ENCODE data around the gene PCGF2.
A peak's percentile ranks its signal among the peaks of the same experiment; 100 is the strongest.

The PCGF2 gene

DNA sequence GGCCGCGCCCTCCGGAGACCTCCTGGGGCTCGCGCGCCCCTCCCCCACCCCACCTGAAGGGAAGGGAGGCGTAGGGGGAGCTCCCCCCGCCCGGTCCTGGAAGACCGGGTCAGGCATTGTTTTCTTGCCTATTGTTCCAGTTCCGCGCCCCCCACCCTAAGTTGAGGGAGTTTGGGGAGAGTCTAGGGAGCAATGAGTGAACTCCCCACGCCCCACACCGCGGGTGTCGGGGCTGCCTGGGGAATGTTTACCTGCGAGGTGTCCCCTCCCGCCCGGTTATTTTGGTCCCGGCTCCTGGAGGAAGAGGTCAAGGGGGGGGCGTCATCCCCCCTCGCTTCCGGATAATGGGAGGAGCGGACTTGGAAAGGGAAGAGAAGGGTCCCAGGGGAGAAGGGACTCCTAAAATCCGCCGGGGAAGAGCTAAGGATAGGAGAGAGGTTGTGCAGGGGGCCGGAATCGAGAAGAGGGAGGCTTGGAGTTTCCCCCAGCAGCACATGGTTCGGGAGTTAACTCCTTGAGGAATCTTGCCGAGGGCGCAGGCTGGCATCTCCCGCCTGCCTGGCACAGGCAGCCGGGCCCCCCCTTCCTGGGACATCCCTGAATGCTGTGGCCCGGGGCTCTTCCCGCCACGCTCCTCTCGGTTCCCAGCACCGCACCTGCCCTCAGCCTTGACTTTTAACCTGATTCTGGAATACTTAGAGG is 42.2 kb downstream of the PCGF2 start:
- Histone ChIP-seq H2AFZ (ENCODE audit: low read depth, low read length, severe bottlenecking) (no peak overlapping the region), H3K9ac (ENCODE audit: low read length) (peak overlapping the region; percentile 93)

DNA sequence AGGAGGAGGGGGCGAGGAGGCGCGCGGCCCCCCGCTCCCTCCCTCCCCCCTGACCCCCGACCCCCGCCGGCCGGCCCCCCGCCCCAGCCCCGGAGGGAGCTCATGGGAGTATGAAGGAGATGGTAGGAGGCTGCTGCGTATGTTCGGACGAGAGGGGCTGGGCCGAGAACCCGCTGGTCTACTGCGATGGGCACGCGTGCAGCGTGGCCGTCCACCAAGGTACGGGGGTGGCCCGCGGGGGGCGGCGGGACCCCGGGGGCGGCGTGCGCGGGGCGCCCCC is 42.7 kb downstream of the PCGF2 start:
- Histone ChIP-seq H3K9me3 (ENCODE audit: insufficient read depth, low read length) (no peaks in the 10 kb centered on the region), H3K27ac (ENCODE audit: low read depth, low read length) (peak overlapping the region; percentile 69), H3K9ac (ENCODE audit: low read length) (peak overlapping the region; percentile 93), H3K36me3 (ENCODE audit: low read length) (no peaks in the 10 kb centered on the region), H3K9me2 (replicated peaks; ENCODE audit: insufficient read depth, low read length) (no peaks in the 10 kb centered on the region), H2AFZ (ENCODE audit: low read depth, low read length, severe bottlenecking) (no peak overlapping the region), H3K4me2 (ENCODE audit: low read depth, low read length, poor library complexity, severe bottlenecking) (peak overlapping the region; percentile 95), H4K20me1 (ENCODE audit: low read depth, low read length) (no peaks in the 10 kb centered on the region), H3F3A (ENCODE audit: insufficient read depth) (peaks cover 40% of the 10 kb centered on the region), H3K27me3 (ENCODE audit: low read length) (no peaks in the 10 kb centered on the region), H3K79me2 (ENCODE audit: insufficient read depth, low read length) (peaks cover 32% of the 10 kb centered on the region), H3K4me3 (ENCODE audit: insufficient read depth, low read length, poor library complexity, severe bottlenecking) (peak overlapping the region; percentile 93)
- TF ChIP-seq, protein P1, sequence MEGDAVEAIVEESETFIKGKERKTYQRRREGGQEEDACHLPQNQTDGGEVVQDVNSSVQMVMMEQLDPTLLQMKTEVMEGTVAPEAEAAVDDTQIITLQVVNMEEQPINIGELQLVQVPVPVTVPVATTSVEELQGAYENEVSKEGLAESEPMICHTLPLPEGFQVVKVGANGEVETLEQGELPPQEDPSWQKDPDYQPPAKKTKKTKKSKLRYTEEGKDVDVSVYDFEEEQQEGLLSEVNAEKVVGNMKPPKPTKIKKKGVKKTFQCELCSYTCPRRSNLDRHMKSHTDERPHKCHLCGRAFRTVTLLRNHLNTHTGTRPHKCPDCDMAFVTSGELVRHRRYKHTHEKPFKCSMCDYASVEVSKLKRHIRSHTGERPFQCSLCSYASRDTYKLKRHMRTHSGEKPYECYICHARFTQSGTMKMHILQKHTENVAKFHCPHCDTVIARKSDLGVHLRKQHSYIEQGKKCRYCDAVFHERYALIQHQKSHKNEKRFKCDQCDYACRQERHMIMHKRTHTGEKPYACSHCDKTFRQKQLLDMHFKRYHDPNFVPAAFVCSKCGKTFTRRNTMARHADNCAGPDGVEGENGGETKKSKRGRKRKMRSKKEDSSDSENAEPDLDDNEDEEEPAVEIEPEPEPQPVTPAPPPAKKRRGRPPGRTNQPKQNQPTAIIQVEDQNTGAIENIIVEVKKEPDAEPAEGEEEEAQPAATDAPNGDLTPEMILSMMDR (IDR thresholded peaks at IDR 0.05; ENCODE audit: insufficient read depth, low read length, poor library complexity, severe bottlenecking), result no peak
- no peak for TF ChIP-seq EZH2phosphoT487 (conservative IDR thresholded peaks at IDR 0.05; ENCODE audit: low read length)

More for the DNA sequence above, 42.2 kb downstream of the PCGF2 start:
- Histone ChIP-seq H3K79me2 (ENCODE audit: insufficient read depth, low read length) (peaks cover 32% of the 10 kb centered on the region), H3K27me3 (ENCODE audit: low read length) (no peaks in the 10 kb centered on the region), H4K20me1 (ENCODE audit: low read depth, low read length) (no peaks in the 10 kb centered on the region), H3K27ac (ENCODE audit: low read depth, low read length) (peak overlapping the region; percentile 69), H3K9me2 (replicated peaks; ENCODE audit: insufficient read depth, low read length) (no peaks in the 10 kb centered on the region), H3K4me3 (ENCODE audit: insufficient read depth, low read length, poor library complexity, severe bottlenecking) (peak overlapping the region; percentile 93), H3K4me2 (ENCODE audit: low read depth, low read length, poor library complexity, severe bottlenecking) (peak overlapping the region; percentile 95), H3K36me3 (ENCODE audit: low read length) (no peaks in the 10 kb centered on the region), H3F3A (ENCODE audit: insufficient read depth) (peaks cover 38% of the 10 kb centered on the region), H3K9me3 (ENCODE audit: insufficient read depth, low read length) (no peaks in the 10 kb centered on the region)
- TF ChIP-seq, protein P1 (IDR thresholded peaks at IDR 0.05; ENCODE audit: insufficient read depth, low read length, poor library complexity, severe bottlenecking), result no peak
- no peak for TF ChIP-seq EZH2phosphoT487 (conservative IDR thresholded peaks at IDR 0.05; ENCODE audit: low read length)

DNA sequence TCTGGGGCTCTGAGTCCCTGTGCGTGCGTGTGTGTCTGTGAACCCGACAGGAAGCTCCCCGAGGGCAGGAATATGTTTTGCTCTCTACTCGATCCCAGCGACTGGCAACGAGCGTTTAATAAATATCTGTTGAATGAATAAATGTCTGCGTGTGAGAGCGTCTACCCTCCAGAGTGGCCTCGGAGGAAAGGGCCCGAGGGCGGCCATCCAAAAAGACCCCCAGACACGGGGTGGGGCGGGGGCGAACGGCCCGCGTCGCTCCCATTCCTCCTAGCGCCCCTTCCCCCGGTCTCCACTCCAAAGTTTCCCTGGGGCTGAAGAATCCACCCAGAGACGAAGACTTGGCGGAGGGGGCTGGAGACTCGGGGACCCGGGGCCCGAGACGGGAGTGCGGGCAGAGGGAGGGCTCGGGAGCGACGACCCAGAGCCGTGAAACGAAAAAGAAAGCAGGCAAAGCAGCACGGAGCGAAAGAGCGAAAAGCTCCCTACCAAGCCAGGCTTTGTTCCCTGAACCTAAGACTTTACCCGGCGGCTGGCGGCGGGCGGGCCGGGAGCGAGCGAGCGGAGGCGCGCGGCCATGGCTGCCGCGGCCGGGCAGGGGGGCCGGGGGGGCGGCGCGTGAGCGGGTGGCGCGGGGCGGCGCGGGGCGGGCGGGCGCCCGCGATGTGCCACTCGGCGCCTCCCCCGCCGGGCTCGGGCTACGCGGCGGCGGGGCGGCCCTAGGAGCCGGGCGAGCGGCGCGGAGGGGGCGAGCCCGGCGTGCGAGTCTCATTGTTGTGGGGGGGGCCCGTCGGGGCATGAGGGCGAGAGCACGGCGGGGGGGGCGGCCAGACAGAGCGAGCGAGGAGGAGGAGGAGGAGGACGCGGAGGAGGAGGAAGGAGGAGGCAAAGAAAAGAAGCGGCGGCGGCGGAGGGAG is 43.3 kb downstream of the PCGF2 start, which contains the start of gene MLLT6:
MLLT6 (plus strand) TSS at position 668 of the 917 bp plus-strand sequence. CDS start 360 bp downstream, outside the sequence.
- H3K27me3 ChIP-seq (ENCODE audit: low read length), result no peaks in the 10 kb centered on the region
- peak within 1 kb of the TSS; percentile 87 for H3K27ac ChIP-seq (ENCODE audit: low read depth, low read length)
- peak within 1 kb of the TSS; percentile 93 for H3K4me3 ChIP-seq (ENCODE audit: insufficient read depth, low read length, poor library complexity, severe bottlenecking)
- no peaks in the 10 kb centered on the region for H4K20me1 ChIP-seq (ENCODE audit: low read depth, low read length)
- H3K9ac ChIP-seq (ENCODE audit: low read length), result peak within 1 kb of the TSS; percentile 93
- peak within 1 kb of the TSS; percentile 81 for H2AFZ ChIP-seq (ENCODE audit: low read depth, low read length, severe bottlenecking)
- H3K36me3 ChIP-seq (ENCODE audit: low read length), result no peaks in the 10 kb centered on the region
- H3F3A ChIP-seq (ENCODE audit: insufficient read depth), result peaks cover 40% of the 10 kb centered on the region
- no peaks in the 10 kb centered on the region for H3K9me3 ChIP-seq (ENCODE audit: insufficient read depth, low read length)
- H3K4me2 ChIP-seq (ENCODE audit: low read depth, low read length, poor library complexity, severe bottlenecking), result peak within 1 kb of the TSS; percentile 95
- no peaks in the 10 kb centered on the region for H3K9me2 ChIP-seq (replicated peaks; ENCODE audit: insufficient read depth, low read length)
- TF ChIP-seq, protein P1 (IDR thresholded peaks at IDR 0.05; ENCODE audit: insufficient read depth, low read length, poor library complexity, severe bottlenecking), result no peak
- no peak for TF ChIP-seq EZH2phosphoT487 (conservative IDR thresholded peaks at IDR 0.05; ENCODE audit: low read length)
- peaks cover 32% of the 10 kb centered on the region for H3K79me2 ChIP-seq (ENCODE audit: insufficient read depth, low read length)
